Measurements from ENCODE around the gene RAD51B.

RAD51B gene

DNA sequence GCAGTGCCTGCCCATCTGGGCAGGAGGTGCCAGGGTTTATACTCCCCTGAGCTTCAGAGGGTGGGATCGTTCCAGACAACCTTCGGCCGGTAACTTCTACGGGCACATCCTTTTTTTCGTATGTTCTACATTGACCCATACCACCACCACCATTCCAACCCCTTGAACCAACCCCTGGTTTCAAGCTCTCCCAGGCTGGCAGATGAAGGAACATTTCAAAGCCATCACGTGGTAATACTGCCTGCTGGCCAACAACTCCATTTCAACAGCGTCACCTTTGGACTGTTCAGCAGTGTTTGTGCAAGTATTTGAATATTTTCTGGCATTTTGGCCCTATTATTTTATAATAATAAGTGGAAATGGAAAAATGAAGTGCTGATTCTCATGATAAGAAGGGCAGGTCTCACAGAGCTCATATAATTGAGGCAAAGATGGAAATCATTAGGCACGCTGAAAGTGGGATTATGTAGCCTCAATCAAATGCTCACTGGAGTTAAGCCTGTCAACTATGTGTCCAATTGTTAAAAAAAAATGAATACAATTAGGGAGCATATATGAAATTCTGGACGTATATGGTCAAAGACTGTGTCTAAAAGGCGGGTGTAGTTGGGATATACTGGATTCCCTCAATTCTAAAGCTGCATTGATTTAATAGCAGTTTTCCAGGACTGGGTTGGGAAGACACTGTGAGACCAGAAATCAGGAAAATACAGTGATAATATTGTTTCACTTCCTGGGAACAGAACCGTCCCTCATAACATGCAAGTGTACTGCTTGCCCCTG is 811.2 kb downstream of the RAD51B start:
- no peaks in the 10 kb centered on the region for H3K36me3 ChIP-seq (ENCODE audit: control insufficient read depth, insufficient read depth, low read length)
- no peak for DNase-seq (ENCODE audit: extremely low read depth, insufficient read length)
- TF ChIP-seq, protein P1, sequence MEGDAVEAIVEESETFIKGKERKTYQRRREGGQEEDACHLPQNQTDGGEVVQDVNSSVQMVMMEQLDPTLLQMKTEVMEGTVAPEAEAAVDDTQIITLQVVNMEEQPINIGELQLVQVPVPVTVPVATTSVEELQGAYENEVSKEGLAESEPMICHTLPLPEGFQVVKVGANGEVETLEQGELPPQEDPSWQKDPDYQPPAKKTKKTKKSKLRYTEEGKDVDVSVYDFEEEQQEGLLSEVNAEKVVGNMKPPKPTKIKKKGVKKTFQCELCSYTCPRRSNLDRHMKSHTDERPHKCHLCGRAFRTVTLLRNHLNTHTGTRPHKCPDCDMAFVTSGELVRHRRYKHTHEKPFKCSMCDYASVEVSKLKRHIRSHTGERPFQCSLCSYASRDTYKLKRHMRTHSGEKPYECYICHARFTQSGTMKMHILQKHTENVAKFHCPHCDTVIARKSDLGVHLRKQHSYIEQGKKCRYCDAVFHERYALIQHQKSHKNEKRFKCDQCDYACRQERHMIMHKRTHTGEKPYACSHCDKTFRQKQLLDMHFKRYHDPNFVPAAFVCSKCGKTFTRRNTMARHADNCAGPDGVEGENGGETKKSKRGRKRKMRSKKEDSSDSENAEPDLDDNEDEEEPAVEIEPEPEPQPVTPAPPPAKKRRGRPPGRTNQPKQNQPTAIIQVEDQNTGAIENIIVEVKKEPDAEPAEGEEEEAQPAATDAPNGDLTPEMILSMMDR (IDR thresholded peaks at IDR 0.05; ENCODE audit: insufficient read depth, low read length, poor library complexity, severe bottlenecking) = no peak
- H3K4me3 ChIP-seq (replicated peaks; ENCODE audit: low read depth, low read length) = no peak overlapping the region
- no peaks in the 10 kb centered on the region; the same call in 1 of the 2 replicates for H3K27me3 ChIP-seq (replicated peaks; ENCODE audit: control insufficient read depth, insufficient read depth, low read length)

DNA sequence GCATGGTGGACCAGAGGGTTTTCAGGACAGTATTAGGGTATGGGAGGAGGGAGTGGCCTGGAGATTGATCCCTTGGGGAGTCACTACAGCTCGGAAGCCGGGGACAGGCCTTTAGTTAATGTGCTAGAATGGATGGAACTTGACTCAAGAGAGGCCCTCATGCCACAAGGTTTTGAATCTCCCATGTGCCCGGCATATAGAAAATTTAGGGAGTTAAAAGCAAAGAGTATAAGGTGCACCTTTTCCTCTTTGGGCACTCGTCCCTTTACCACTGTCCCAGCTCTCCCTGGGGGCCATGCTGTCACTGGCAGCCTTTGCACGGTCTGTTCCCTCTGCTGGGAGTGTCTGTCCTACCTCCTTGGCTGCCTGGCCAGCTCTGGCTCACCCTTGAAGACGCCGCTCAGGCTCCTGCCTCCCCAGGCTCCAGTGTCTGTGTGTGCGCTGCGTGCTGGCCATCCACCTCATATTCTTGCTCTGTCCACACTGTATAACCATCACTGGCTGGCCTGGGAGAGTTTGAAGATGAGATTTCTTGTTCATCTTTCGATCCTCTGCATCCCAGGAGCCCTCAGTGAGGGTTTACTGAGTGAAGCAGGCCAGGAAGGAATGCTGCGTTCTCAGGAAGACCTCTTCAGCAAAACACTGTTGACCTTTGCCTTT is 811.9 kb downstream of the RAD51B start:
- Histone ChIP-seq H3K36me3 (ENCODE audit: control insufficient read depth, insufficient read depth, low read length) (no peaks in the 10 kb centered on the region), H3K4me3 (replicated peaks; ENCODE audit: low read depth, low read length) (no peak overlapping the region), H3K27me3 (replicated peaks; ENCODE audit: control insufficient read depth, insufficient read depth, low read length) (no peaks in the 10 kb centered on the region; the same call in 1 of the 2 replicates)
- TF ChIP-seq, protein P1 (IDR thresholded peaks at IDR 0.05; ENCODE audit: insufficient read depth, low read length, poor library complexity, severe bottlenecking) = no peak
- DNase-seq (ENCODE audit: extremely low read depth, insufficient read length) = no peak

DNA sequence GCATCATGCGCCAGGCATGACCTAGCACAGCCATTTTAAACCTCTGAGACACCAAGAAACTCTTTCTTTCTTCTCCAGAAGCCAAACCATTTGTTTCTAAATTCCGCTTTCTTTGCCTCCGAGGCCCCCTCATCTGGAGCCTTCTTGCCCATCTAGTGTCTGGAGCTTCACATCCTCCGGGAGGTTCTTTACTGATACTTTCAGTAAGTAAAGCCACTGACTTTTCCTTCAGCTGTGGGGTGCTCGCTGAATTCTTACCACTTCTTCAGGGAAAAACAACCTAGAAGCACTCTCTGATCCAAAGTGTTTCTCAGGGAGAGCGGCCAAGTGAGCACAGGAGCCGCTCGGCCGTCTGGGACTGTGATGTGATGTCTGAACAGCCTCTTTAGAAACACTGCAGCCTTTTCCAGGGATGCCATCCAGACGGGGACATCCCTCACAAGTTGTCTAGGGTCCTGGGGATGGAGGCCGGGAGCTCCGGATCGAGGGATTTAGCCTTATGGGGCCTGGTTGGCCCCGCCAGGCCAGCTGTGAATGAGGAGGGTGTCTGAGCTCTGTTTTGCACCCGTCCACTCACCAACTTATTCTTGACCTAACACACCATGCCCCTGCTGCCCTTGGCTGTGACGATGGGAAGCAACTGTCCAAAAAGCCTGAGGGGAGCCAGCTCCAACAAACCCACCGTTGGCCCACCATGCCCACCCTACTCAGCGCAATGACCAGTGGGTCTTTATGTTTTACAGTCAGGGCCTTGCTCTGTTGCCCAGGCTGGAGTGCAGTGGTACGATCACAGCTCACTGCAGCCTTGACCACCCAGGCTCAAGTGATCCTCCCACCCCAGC is 812.7 kb downstream of the RAD51B start:
- Histone ChIP-seq H3K27me3 (replicated peaks; ENCODE audit: control insufficient read depth, insufficient read depth, low read length) (no peaks in the 10 kb centered on the region; the same call in 1 of the 2 replicates), H3K4me3 (replicated peaks; ENCODE audit: low read depth, low read length) (no peak overlapping the region), H3K36me3 (ENCODE audit: control insufficient read depth, insufficient read depth, low read length) (no peaks in the 10 kb centered on the region)
- no peak for DNase-seq (ENCODE audit: extremely low read depth, insufficient read length)
- TF ChIP-seq, protein P1 (IDR thresholded peaks at IDR 0.05; ENCODE audit: insufficient read depth, low read length, poor library complexity, severe bottlenecking) = no peak

DNA sequence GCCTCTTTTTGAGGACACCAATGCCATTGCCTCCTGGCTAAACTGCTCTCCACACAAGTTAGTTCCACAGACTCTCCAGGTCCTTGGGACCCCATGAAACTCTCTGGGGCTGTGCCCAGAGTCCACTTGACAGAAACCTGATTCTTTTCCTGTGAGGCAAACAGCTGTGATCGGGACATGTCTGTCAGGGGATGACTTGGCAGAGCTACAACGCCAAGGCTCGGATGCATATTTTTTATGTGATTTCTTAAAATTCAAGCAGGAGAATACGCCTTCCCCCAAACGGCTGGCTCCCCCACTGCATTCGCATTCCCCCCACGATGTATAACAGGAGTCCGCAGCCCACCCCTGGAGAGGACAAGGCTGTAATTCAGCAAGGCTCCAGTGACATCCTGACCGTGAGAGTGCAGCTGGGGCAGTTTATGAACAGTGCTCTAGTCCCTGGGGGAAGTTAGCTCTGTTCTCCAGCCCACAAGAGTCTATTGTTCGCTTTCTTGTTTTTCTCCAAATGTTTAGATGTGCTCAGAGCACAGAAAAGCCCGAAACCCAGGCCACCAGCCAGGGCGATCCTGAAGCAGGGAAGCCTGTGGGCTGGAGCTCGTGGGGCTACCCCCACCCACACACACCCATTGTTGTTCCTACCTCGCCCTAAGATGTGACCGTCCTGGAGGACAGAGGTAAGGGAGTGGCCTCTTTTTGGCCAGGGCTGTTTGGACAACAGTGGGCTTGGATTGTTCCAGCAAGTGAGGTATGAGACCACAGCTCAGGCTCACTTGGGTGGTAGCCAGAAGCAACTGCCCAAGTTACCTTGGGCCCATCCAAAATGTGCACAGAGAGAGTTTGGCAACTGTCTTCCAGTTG is 813.8 kb downstream of the RAD51B start:
- TF ChIP-seq, protein P1 (IDR thresholded peaks at IDR 0.05; ENCODE audit: insufficient read depth, low read length, poor library complexity, severe bottlenecking) = no peak
- no peak for DNase-seq (ENCODE audit: extremely low read depth, insufficient read length)
- Histone ChIP-seq H3K36me3 (ENCODE audit: control insufficient read depth, insufficient read depth, low read length) (no peaks in the 10 kb centered on the region), H3K27me3 (replicated peaks; ENCODE audit: control insufficient read depth, insufficient read depth, low read length) (no peaks in the 10 kb centered on the region; the same call in 1 of the 2 replicates), H3K4me3 (replicated peaks; ENCODE audit: low read depth, low read length) (no peak overlapping the region)

DNA sequence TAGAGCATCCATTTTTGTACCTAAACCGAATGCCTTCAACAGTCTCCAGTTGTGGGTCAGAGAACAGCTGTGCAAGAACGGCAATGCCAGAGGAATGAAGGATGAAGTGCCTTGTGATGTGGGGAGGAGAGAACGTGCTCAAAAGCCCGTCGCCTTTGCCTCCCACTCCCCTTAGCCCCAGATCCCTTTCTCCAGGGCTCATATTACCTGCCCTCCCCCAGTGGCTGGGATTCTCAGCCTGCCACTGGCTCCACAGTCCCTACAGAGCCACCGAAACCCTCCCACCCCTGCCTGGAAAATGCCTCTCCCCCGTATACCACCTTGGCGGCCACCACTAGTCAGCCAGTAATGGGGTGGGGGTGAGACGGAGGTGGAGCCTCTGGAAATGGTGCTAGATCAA is 814.8 kb downstream of the RAD51B start:
- TF ChIP-seq, protein P1 (IDR thresholded peaks at IDR 0.05; ENCODE audit: insufficient read depth, low read length, poor library complexity, severe bottlenecking) = no peak
- H3K36me3 ChIP-seq (ENCODE audit: control insufficient read depth, insufficient read depth, low read length) = no peaks in the 10 kb centered on the region
- no peaks in the 10 kb centered on the region; the same call in 1 of the 2 replicates for H3K27me3 ChIP-seq (replicated peaks; ENCODE audit: control insufficient read depth, insufficient read depth, low read length)
- no peak overlapping the region for H3K4me3 ChIP-seq (replicated peaks; ENCODE audit: low read depth, low read length)
- DNase-seq (ENCODE audit: extremely low read depth, insufficient read length) = no peak
